Amygdala (tissue), 56 donors: ENCODE results near the gene SOX6.
"Not testable (repeated sequence)": the region's sequence is repeated elsewhere in the genome, so short reads cannot be mapped to it uniquely, and the experiment has no call there.

Experiments used
- DNase-seq, 56 donors: peaks; one replicate each; lab custom pipeline; 2025; lab: John Stamatoyannopoulos, UW

The SOX6 gene

DNA sequence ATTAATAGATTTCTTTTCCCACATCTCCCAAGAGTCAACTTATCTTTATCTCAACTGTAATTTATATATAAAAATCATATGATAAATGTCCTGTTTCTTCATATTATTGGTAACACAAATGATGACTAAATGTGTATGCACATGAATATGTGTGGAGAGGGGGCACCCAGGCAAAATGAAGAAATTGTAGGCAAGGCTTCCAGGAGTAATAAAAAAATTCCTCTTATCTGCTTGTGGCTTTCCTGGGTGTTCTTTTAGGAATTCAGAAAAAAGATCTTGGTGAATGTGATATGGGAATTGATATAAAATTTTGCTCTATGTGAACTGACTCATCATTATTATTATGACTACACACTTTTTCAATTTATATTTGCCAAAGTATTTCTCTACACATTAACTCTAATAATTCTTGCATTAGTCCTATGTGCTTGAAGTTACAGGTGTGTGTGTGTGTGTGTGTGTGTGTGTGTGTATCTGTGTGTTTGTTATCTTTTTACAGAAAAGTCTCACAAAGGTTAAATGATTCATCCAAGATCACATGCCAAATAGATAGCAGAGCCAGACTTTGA, 197.8 kb downstream of the SOX6 start:
- DNase-seq: no peak

DNA sequence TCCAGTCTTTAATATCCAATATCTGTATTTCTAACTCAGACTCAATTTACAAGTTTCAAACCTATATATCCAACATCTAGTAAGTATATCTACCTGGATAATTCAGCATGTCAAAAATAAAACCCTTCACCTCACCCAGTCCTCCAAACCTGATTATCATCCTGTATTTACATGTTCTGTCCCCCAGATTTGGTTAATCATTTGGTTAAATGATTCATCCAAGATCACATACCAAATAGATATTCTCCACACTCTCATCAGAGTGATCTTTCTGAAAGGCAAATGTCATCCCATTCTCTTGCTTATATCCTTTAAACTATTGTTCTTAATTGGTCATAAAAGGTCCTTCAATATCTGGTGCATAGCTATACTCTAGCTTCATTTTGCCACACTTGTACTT, 199.0 kb downstream of the SOX6 start:
- no peak for DNase-seq

DNA sequence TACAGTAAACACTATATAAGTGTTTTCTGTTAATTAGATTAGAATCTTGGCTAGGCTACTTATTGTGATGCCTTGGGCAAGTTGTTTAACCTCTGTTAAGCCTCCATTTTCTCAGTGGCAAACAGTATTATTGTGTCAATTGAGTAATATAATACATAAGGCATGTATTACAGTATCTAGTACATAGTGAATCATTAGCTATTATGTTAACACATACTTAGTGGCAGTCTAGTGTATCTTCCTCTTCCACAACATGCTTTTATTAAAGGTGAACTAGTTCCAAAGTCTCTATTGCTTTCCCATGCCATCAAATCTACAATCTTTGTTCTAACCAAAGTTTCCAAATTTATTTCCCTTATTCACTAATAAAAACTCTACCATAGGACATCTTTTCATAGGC, 200.9 kb downstream of the SOX6 start:
- no peak for DNase-seq

DNA sequence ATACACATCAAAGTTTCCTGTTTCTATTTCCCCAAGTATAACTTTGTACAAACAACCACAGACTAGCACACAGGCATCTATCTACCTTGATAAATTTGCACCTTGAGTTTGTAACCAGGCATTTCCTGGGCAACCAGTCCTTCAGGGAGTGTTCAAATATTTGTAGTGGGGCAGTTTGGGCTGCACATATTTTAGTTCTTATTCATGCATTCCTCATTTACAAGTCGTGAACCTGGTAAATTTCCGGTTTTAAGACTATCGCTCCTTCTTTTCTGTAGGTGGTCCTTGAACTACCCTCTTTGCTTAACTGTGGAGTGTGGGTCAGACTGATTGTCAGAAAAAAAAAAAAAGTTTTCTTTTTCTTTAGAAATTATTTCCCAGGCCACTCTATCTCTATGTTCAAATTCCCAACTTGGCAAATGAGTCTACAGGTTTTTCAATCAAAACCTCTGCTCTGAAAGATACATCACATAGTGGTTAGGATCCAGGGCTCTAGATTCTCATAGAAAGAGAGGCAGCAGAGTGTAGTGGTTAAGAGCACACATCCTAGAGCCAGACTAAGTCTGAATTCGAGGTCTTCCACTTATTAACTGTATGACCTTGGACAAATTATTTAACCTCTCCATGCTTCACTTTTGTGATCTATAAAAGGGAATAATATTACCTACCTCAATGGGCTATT, 201.5 kb downstream of the SOX6 start:
- no peak for DNase-seq

DNA sequence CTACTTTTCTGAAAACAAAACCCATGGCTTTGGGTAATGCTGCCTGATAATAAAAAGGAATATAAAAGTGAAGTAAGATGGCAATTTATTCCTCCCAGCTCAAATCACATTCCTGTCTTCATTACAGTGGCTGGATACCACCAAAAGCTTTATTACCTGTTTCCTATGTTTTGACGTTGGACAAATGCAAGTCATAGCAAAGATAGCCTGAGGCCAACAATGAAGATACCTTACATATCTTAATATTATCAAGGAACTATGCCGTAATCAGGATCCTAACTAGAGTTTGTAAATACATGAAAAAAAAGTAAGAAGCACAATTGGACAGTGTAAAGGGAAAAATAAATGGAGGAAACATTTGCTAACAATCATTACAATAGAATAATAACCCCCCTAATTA, 202.4 kb downstream of the SOX6 start:
- no peak for DNase-seq

DNA sequence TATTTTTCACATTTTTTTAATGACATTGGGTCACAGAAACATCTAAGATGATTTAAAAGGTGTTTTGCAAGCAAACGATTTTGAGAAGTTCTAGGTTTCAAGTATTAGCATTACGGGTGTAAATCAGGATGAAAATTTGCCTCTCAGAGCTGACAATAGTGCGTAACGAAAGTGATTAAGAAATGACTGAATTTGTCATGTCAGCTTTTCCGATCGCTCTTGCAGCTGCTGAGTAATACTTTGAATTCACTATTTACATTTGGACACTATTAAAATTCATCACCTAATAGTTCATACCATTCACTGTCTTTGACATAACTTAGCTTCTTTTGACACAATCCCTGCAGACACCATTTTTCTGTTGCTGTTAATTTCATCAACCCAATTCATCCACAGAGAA, 205.2 kb downstream of the SOX6 start:
- DNase-seq: no peak

DNA sequence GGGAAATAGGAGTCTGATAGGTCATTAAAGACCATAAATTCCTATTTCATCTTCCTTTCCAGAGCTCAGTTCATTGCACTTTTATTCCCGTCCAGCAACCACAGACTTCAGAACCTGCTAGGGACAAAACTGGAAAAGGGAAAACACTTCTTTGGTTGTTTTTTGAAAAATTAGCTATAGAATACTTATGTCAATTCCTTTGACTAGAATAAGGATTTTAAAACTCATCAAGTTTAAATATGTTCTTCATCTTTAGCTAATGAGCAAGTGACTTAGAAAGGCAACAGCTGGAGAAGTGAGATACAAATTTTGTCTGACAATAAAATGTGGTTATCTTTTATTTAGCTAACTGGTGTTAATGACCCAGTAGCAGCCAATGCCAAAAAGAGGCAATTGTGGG, 206.9 kb downstream of the SOX6 start:
- no peak for DNase-seq

DNA sequence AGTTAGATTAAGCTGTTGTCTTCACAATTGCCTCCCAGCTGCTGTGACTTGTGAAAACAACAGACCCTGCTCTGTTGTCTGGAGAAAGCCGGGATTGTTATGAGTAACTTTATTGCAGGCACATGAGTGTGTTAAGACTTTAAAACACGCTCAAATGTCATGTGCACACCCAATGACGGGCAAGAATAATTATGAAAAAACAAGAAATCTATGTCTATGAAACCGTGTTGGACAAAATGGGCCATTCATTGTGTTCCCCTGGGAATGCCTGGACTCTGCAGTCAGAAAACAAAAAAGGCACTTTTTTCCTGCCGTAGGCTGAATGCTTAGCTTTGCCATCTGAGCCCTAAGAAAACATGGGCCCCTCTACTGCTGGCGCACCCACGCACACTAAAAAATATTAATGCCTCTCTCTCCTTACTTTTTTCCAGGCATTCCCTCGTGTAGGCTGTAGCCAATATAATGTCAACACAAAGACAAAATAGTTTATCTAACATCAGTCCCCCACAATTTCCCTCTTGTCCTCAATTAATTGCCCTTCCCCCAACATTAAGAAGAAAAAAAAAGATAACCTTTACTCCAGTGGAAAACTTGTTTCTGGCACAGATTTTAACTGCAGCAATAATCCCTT, 207.9 kb downstream of the SOX6 start:
- peak in 5 of 56 donors; percentile 1 to 29 (median 20) for DNase-seq

DNA sequence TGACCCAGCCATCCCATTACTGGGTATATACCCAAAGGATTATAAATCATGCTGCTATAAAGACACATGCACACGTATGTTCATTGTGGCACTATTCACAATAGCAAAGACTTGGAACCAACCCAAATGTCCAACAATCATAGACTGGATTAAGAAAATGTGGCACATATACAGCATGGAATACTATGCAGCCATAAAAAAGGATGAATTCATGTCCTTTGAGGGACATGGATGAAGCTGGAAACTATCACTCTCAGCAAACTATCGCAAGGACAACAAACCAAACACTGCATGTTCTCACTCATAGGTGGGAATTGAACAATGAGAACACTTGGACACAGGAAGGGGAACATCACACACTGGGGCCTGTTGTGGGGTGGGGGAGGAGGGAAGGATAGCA, 209.4 kb downstream of the SOX6 start:
- DNase-seq: not testable (repeated sequence)

DNA sequence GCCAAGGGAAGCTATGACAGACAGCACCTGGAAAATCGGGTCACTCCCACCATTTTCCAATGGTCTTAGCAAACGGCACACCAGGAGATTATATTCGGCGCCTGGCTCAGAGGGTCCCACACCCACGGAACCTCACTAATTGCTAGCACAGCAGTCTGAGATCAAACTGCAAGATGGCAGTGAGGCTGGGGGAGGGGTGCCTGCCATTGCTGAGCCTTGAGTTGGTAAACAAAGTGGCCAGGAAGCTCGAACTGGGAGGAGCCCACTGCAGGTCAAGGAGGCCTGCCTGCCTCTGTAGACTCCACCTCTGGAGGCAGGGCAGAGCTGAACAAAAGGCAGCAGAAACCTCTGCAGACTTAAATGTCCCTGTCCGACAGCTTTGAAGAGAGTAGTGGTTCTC, 214.7 kb downstream of the SOX6 start:
- DNase-seq: not testable (repeated sequence)

DNA sequence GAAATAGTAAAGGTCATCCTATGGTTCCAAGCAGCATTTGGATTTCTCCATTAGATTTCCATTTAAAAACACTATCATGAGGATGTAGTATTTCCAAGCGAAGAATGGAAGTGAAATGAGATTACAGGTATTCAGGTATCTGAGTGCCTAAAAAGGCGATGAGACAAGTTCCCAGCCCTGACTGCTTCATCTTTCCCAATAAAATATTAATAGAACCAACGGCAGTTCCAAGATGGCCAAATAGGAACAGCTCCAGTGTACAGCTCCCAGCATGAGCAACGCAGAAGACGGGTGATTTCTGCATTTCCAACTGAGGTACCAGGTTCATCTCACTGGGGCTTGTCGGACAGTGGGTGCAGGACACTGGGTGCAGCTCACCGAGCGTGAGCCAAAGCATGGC, 215.2 kb downstream of the SOX6 start:
- not testable (repeated sequence) for DNase-seq

DNA sequence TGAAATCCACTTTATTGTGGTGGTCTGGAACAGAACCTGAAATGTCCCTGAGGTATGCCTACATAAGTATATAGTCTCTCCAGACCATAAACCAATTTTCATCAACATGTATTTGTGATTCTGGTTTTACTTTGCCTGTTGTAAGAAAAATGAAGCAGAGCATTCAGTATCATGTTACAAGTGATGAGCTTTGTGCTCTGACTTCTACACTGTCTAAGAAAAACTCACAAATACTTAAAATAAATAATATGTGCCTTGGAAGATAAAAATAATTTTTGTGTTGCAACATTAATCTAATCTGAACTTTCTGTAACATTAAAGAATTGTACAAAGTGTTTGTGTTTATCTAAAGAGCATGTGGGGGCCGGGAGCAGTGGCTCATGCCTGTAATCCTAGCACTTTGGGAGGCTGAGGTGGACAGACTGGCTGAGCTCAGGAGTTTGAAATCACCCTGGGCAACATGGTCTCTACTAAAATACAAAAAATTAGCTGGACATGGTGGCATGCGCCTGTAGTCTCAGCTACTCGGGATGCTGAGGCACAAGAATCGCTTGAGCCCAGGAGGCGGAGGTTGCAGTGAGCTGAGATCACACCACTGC, 219.5 kb downstream of the SOX6 start:
- no peak for DNase-seq

DNA sequence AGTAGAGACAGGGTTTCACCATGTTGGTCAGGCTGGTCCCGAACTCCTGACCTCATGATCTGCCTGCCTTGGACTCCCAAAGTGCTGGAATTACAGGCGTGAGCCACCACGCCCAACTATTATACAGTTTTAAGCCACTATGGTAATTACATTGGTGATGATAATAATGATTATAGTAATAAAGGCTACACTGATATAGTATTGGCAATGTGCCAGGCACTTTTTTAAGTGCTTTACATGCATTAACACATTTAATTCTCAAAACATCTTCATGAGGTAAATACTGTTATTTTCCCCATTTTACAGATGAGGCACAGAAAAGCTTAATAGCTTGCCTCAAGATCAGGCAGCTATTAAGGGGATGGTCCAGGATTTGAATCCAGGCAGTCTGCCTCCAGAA, 222.5 kb downstream of the SOX6 start:
- no peak for DNase-seq

DNA sequence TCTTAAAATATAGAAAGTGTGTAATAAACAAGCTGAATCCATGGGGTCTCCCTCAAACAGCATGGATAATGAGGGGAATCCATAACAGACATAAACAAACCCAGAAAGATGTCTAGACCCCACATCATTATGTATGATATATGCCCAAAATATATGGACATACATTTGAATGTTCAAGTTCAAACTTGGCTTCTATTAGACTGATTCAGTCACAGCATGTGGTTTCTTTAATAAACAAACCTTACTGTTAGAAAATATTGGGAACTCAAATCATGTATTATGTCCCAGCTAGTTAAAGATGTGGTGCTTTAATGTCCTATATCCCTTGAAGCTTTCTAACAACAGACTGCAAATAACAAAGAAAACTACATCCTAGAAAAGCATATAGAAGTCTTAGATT, 228.6 kb downstream of the SOX6 start:
- DNase-seq: no peak

DNA sequence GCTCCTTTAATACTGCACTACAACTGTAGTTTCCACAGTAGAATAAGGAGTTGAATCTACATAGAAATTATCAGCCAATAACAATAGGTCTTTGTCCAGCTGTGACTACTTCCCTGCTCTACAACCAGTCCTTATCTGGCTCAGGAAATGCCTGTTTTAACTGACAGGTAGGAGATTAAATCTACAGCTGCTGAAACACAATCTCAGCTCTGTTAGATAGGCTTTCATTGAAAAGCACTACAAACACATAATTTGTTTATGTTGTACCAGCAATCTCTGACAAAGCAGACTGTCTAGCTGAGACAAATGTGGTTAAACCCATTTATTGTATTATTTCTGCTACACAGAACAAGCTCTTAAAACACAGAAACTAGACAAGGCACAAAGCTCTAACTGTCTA, 230.0 kb downstream of the SOX6 start:
- no peak for DNase-seq

DNA sequence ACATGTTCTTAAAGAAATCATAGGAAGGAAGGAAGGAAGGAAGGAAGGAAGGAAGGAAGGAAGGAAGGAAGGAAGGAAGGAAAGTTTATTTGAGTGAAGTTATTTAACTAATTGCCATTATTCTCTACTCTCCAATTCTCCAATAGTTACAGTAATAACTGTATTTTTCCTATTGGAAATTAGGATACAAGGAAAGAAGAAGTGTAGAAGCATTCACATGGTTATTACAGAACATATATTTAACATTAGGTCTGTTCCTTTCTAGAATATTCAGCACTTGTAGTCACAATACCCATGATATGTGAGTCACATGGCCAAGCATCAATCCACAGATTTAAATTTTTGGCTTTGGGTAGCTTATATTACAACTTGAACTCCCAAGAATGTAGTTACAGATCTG, 230.6 kb downstream of the SOX6 start:
- DNase-seq: no peak

DNA sequence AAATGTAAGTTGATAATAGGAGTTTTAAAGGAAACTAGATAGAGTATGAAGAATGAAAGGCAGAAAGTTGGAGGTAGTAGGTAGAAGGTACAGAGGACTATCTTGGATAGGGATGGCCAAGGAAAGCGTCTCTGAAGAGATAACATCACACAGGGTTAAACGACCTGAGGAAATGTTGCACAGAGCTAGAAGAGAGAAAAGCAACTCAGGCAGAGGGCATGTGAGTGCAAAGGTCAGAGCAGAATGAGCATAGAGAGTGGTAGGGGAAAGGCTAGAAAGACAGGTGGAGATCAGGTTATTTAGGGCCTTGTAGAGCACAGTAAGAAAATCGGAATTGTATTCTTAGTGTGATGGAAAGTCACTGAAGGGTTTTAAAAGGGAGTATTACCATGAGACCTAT, 232.0 kb downstream of the SOX6 start:
- no peak for DNase-seq

DNA sequence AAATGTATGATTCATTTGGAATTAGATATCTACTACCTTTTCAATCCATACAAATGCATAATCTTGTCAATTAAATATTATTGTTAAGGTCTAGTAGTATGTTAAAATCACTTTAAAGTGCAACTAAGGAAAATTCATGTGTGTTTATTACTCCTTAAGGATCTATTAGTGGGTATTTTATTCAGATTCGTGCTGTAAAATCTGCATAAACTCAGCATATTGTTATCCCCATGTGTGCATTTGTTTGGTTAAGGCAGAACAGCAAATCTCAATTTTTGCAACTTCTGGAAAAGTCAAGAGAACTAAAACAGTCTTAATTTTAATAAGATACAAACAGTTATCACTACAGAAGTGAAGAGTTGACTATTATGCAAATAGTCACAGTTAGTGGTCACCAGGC, 234.5 kb downstream of the SOX6 start:
- DNase-seq: no peak

DNA sequence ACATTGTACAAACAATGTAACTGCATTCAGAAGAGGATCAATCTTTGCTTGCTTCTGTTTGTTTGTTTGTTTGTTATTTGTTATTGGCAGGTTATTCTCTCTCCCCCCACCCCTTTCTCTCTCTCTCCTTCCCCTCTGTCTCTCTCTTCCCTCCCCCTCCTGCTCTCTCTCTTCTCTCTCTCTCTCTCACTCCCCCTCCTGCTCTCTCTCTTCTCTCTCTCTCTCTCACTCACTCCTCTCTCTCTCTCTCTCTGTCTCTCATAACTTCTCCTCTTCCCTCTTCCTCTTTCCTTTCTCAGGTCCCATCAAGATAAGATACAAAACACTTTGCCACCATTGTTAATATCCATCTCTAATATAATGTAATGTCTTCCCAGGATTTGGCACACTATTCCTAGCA, 236.3 kb downstream of the SOX6 start:
- DNase-seq: no peak

DNA sequence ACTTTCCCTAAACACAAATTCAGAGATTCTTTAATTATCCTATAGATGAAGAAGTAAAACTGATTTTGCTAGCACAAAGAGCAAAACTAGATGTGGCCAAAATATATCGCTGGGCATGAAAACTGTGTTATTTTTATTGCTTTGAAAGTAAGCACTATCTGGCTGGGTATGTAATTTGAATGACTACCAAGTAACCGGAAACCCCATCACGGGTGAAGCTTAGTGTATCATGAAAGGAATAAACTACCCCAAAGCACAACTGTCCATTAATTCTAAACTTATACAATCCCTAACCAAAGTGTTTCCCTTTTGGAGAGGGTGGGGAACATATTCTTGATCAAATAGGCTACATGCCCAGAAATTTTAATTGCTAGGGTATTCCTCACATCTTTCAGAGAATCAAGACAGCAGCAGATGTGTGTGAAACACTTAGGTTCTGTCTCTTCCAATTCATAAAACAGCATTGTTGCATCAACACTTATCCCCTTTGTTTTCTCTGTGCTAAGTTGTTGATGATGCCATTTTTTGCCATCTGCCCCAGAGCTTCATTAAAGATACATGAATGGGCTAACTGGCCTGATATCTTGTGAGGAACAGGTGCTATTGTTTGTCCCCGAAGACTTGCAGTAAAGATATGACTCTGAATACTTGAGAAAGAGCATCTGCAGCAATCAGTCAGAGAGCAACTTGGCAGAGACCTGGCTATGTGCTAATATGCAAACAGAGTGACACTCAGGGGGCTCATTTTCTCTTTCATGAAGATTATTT, 238.2 kb downstream of the SOX6 start:
- no peak for DNase-seq
